Lower lobe of right lung (tissue), 2 donors: ENCODE data around the gene DPT. TPM values are rescaled to one million over a fixed set of nuclear protein-coding genes. Genes with fewer than 3 reads are reported as not detected.

Experiments
- ATAC-seq, 2 donors: fragments of 200-7000 bp; cut with Tn5 transposase; one replicate each; pipeline ENCODE4 v1.9.1; 2020 to 2022; ENCODE audit warnings: mild to moderate bottlenecking in 2 of 2, moderate library complexity in 2 of 2
- DNase-seq: peaks from one replicate; pipeline ENCODE4 v3.0.0-alpha.2; 2020
- H3K27ac ChIP-seq: fragments of 200-600 bp; one replicate; pipeline ENCODE4 v1.8.0; 2022
- H3K27me3 ChIP-seq: fragments of 200-600 bp; one replicate; pipeline ENCODE4 v1.8.0; 2022; ENCODE audit warnings: low read depth
- H3K36me3 ChIP-seq: fragments of 200-600 bp; one replicate; pipeline ENCODE4 v1.8.0; 2022; ENCODE audit warnings: mild to moderate bottlenecking
- H3K4me1 ChIP-seq: fragments of 200-600 bp; one replicate; pipeline ENCODE4 v1.8.0; 2022
- H3K4me3 ChIP-seq: fragments of 200-600 bp; one replicate; pipeline ENCODE4 v1.8.0; 2022; ENCODE audit warnings: mild to moderate bottlenecking
- H3K9me3 ChIP-seq: fragments of 200-600 bp; one replicate; pipeline ENCODE4 v1.8.0; 2022
- intact Hi-C: fragments of 100-400 bp; cut with DNase I; formaldehyde crosslinking; loops from one replicate; pipeline ENCODE4 v1.11.0; 2022
- total RNA-seq: library from RNA; stranded (reverse); fragmentation: NEBNext Ultra II Directional; extraction: Animal tissue kit (Norgen Biotek cat#: 25700); gene quantifications from one replicate; pipeline ENCODE4 v1.2.1, GENCODE V29; 2021
- TF ChIP-seq, protein P1 (sequence below): fragments of 200-600 bp; IDR thresholded peaks from one replicate; pipeline ENCODE4 v1.8.0; 2022; ENCODE audit warnings: antibody characterized with exemption, mild to moderate bottlenecking
- donor health status: DM: no; HTN: yes; CAD: no; lungs with severe emphysema.

DPT gene
- total RNA-seq, 1 donor from 2014 or later, result 18.6 TPM

DNA sequence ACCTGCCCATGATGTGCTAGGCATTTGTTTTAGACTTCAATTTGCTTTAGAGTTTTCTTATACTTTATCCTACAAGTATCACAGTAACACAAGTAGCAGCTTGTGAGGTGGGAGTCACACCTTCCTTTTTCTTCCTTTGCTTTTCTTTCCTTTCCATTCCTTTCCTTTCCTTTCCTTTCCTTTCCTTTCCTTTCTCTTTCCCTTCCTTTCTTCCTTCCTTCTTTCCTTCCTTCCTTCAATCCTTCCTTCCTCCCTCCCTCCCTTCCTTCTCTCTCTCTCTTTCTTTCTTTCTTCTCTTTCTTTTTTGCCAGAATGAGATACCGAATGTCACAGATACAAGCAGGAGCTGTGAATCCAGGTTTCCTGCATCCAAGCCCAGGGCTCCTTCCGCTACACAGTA is 3.9 kb downstream of the DPT start:
- no peaks in the 10 kb centered on the region for H3K4me1 ChIP-seq
- no peak for DNase-seq
- H3K36me3 ChIP-seq, result no peaks in the 10 kb centered on the region
- H3K27ac ChIP-seq, result no peak overlapping the region
- H3K4me3 ChIP-seq, result no peak overlapping the region
- H3K27me3 ChIP-seq, result no peaks in the 10 kb centered on the region
- no peaks in the 10 kb centered on the region for H3K9me3 ChIP-seq
- ATAC-seq, result no peak
- TF ChIP-seq, protein P1, sequence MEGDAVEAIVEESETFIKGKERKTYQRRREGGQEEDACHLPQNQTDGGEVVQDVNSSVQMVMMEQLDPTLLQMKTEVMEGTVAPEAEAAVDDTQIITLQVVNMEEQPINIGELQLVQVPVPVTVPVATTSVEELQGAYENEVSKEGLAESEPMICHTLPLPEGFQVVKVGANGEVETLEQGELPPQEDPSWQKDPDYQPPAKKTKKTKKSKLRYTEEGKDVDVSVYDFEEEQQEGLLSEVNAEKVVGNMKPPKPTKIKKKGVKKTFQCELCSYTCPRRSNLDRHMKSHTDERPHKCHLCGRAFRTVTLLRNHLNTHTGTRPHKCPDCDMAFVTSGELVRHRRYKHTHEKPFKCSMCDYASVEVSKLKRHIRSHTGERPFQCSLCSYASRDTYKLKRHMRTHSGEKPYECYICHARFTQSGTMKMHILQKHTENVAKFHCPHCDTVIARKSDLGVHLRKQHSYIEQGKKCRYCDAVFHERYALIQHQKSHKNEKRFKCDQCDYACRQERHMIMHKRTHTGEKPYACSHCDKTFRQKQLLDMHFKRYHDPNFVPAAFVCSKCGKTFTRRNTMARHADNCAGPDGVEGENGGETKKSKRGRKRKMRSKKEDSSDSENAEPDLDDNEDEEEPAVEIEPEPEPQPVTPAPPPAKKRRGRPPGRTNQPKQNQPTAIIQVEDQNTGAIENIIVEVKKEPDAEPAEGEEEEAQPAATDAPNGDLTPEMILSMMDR, result no peak
- intact Hi-C loops, result no loop called here

DNA sequence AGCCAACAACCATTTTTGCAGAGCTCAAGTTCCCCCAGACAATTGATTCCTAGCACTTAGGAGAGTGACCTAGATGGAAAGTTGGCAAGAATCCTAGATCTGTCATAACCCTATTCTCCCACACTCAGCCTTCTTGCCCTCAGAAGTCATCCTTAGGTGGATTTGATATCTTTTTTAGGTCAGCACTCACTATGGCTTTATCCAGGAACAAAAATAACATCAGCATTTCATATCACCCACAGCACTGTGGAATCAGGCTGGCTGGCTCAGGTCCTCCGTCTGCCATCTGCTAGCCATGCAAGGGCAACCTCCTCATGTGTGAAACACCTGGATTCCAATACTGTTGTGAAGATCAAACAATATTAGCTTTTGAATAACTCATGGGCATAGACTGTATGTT is 6.0 kb downstream of the DPT start:
- intact Hi-C loops, result no loop called here
- TF ChIP-seq, protein P1, result no peak
- Histone ChIP-seq H3K9me3 (no peaks in the 10 kb centered on the region), H3K27me3 (no peaks in the 10 kb centered on the region), H3K27ac (no peak overlapping the region), H3K36me3 (no peaks in the 10 kb centered on the region), H3K4me3 (no peak overlapping the region), H3K4me1 (no peaks in the 10 kb centered on the region)
- DNase-seq (no peak), ATAC-seq (no peak)

DNA sequence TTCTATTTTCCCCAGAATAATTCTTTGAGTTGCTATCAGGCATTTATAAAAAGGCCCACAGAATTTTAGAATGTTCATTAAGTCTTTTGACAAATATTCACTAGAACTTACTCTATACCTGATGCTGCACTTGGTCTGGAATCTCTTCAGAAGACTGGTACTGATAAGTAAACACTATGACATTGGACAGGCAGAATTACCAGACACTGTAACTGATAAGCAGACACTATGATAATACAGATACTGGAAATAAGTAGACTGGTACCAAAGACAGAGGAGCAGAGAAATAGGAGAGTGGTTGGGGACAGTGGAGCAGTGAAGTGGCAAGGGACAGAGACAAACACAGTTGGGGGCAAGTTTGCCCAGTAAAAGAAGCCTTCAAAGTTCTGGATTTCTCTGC is 8.2 kb downstream of the DPT start:
- TF ChIP-seq, protein P1, result no peak
- no peaks in the 10 kb centered on the region for H3K4me1 ChIP-seq
- no peak overlapping the region for H3K4me3 ChIP-seq
- H3K27ac ChIP-seq, result no peak overlapping the region
- no peaks in the 10 kb centered on the region for H3K9me3 ChIP-seq
- DNase-seq (no peak), ATAC-seq (no peak)
- no peaks in the 10 kb centered on the region for H3K27me3 ChIP-seq
- intact Hi-C loops, result no loop called here
- H3K36me3 ChIP-seq, result no peaks in the 10 kb centered on the region

DNA sequence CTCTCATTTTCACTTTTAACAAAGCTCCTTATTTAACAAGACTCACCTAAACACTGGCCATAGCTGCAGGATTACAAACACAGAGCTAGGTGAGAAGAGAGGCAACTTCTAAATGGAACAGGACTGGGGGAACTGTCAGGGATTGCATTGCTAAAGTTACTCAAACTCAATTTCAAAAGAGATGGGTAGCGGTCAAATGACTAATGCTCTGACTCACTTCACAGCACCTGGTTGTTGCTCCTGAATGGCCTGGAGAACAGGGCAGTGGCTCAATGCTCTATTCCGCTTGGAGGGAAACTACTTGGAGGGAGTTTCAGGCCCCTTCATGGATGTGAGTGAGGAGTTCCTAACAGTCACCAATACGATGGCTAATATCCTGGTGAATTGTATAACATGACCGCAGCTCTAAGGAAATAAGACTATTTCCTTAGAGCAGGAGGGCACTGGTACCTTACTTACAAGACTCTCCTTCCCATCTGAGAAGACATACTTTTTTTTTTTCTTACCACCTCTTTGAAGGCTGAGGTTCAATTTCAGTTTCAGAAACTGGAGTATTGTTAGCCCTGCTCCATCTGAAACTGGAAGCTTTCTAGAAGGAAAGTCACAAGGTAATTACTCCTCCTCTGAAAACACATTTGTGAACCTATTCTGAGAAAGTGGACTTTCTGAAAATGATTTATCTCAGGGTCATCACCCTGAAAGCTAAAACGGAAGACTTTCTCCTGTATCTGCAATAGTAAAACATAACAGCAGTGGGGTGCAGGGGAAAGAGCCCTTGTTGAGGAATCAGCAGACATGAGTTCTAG is 9.5 kb downstream of the DPT start:
- intact Hi-C loops, result no loop called here
- TF ChIP-seq, protein P1, result no peak
- Histone ChIP-seq H3K27me3 (no peaks in the 10 kb centered on the region), H3K4me1 (no peaks in the 10 kb centered on the region), H3K9me3 (no peaks in the 10 kb centered on the region), H3K27ac (no peak overlapping the region), H3K4me3 (no peak overlapping the region), H3K36me3 (no peaks in the 10 kb centered on the region)
- DNase-seq (no peak), ATAC-seq (no peak)

DNA sequence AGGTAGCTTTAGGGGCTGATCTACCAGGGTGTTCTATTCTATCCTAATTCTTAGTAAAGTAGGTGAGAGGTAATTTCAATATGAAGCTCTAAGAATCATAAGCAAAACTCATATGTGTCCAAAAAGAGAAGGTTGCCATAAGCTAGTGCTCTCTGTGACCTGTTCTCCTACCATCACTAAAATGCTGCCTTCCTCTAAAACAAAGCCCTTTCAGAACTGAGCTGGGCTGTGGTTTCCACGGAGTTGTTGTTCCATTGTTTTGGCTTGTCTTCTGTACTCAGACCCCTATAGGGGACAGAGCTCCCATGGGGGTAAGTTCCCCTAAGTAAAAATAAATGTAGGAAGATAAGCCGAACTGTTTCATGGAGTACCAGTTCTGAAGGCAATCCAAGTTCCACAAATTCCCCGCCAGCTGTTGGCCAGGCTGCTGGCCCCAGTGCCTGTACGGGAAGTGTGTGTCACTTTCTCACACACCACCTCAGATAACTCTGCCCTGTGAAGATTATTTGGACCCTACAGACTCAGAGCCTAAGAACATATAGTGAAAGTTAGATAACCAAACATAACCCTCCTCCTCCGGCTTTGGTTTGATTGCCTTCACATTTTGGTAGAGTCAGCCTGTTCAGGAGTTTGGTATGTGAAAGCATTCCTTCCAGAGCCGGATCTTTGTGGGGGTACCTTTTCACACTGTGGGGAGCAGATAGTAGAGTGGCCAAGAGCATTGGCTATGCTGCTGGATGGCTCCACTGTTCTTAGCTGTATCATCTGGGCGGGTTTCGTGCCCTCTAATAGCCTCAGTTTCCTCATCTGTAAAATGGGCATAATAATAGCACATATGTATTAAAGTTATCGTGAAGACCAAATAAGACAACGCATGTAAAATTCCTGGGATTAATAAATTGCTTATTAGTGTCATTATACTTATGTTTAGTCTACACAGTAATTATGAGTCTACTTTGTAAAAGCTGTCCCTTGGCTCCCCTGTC is 10.8 kb downstream of the DPT start:
- TF ChIP-seq, protein P1, result no peak
- no peak for ATAC-seq

More for the DNA sequence above, 10.8 kb downstream of the DPT start:
- Histone ChIP-seq H3K27me3 (no peaks in the 10 kb centered on the region), H3K4me3 (no peak overlapping the region), H3K9me3 (no peaks in the 10 kb centered on the region), H3K4me1 (no peaks in the 10 kb centered on the region), H3K27ac (no peak overlapping the region), H3K36me3 (no peaks in the 10 kb centered on the region)
- intact Hi-C loops, result no loop called here
- DNase-seq, result no peak
